ENCODE results near the gene PDK2. TPM values are rescaled to one million over a fixed set of nuclear protein-coding genes. Genes with fewer than 3 reads are reported as not detected.

Gene PDK2
- total and polyA plus RNA-seq, 12 donors, result 88.1 to 337 (median 225) TPM

DNA sequence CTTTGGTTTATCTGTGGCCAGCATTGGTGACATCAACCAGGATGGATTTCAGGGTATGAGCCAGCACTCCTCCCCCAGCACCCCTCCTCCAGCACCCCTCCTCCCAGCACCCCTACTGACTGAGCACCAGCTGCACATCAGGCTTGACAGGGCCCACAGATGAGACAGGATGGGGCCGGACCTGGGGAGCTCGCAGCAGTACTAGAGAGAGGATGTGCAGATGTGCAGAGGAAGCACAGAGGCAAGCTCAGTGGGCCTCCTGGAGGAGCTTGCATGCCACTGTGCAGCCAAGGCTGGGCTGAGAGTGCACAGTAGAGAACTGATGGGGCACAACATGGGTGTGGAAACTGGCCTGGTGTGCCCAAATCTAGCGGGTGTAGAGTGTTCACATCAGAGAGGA lies 23.0 kb upstream of the PDK2 start:
- no peak overlapping the region for H3K4me3 ChIP-seq
- no peak overlapping the region for H3K27ac ChIP-seq
- DNase-seq (no peak), ATAC-seq (no peak)
- H3K27me3 ChIP-seq, result no peaks in the 10 kb centered on the region
- H3K9me3 ChIP-seq, result peaks cover 0 to 4% (median 0%) of the 10 kb centered on the region in 11 donors
- H3K36me3 ChIP-seq, result peaks cover 0 to 91% (median 39%) of the 10 kb centered on the region in 9 donors
- 85 to 94% methylated on average over 3 of the region's 3 CpGs for WGBS, 2 donors
- peaks cover 0 to 7% (median 3%) of the 10 kb centered on the region in 9 donors for H3K4me1 ChIP-seq
- intact Hi-C loops (cut with DNase I), result no loop called here
- TF ChIP-seq, protein P1, sequence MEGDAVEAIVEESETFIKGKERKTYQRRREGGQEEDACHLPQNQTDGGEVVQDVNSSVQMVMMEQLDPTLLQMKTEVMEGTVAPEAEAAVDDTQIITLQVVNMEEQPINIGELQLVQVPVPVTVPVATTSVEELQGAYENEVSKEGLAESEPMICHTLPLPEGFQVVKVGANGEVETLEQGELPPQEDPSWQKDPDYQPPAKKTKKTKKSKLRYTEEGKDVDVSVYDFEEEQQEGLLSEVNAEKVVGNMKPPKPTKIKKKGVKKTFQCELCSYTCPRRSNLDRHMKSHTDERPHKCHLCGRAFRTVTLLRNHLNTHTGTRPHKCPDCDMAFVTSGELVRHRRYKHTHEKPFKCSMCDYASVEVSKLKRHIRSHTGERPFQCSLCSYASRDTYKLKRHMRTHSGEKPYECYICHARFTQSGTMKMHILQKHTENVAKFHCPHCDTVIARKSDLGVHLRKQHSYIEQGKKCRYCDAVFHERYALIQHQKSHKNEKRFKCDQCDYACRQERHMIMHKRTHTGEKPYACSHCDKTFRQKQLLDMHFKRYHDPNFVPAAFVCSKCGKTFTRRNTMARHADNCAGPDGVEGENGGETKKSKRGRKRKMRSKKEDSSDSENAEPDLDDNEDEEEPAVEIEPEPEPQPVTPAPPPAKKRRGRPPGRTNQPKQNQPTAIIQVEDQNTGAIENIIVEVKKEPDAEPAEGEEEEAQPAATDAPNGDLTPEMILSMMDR (IDR thresholded peaks at IDR 0.05), result no peak

DNA sequence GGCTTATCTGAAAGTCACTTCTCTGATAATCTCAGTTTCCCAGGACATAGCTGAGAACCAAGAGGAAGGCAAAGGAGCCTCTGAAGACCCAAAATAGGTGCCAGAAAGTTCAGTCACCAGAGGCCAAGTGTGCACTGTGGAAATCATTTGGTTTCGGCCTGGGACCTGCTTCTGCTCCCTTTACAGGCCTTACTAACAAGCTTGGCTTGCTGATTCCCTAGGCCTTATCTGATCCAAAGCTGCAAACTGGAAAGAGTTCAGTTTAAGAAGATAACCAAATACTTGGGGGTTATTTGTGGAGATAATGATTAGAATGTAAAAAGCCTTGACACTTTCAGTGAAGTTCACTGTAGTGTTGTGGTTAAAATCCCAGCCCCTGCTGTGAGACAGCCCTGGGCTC lies 22.2 kb upstream of the PDK2 start:
- ATAC-seq (no peak), DNase-seq (no peak)
- TF ChIP-seq, protein P1 (IDR thresholded peaks at IDR 0.05), result no peak
- WGBS, 2 donors, result 86 to 94% methylated on average over 1 of the region's 1 CpG
- intact Hi-C loops (cut with DNase I), result no loop called here
- H3K4me3 ChIP-seq, result no peak overlapping the region
- H3K27ac ChIP-seq, result no peak overlapping the region
- peaks cover 0 to 96% (median 46%) of the 10 kb centered on the region in 9 donors for H3K36me3 ChIP-seq
- peaks cover 0 to 4% (median 0%) of the 10 kb centered on the region in 11 donors for H3K9me3 ChIP-seq
- no peaks in the 10 kb centered on the region for H3K4me1 ChIP-seq
- H3K27me3 ChIP-seq, result no peaks in the 10 kb centered on the region

DNA sequence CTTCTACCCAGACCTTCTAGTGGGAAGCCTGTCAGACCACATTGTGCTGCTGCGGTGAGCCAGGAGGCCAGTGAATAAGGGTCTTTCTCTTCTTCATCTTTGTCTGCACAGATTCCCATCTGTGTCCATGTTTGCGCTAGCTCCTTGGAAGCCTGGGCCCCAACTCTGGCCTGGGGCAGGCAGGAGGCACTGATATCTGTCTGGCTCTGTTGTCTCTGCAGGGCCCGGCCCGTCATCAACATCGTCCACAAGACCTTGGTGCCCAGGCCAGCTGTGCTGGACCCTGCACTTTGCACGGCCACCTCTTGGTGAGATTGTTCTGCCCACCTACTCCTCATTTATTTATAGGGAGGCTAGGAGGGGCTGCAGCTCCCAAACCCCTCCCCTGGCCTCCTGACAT lies 20.9 kb upstream of the PDK2 start:
- Histone ChIP-seq H3K9me3 (peaks cover 0 to 4% (median 0%) of the 10 kb centered on the region in 11 donors), H3K27me3 (no peaks in the 10 kb centered on the region), H3K4me3 (no peak overlapping the region), H3K27ac (no peak overlapping the region), H3K36me3 (peaks cover 0 to 96% (median 50%) of the 10 kb centered on the region in 9 donors), H3K4me1 (peaks cover 0 to 5% (median 0%) of the 10 kb centered on the region in 9 donors)
- ATAC-seq (no peak), DNase-seq (no peak)
- intact Hi-C loops (cut with DNase I), result no loop called here
- TF ChIP-seq, protein P1 (IDR thresholded peaks at IDR 0.05), result no peak
- 96% methylated on average over 6 of the region's 6 CpGs for WGBS, 2 donors

DNA sequence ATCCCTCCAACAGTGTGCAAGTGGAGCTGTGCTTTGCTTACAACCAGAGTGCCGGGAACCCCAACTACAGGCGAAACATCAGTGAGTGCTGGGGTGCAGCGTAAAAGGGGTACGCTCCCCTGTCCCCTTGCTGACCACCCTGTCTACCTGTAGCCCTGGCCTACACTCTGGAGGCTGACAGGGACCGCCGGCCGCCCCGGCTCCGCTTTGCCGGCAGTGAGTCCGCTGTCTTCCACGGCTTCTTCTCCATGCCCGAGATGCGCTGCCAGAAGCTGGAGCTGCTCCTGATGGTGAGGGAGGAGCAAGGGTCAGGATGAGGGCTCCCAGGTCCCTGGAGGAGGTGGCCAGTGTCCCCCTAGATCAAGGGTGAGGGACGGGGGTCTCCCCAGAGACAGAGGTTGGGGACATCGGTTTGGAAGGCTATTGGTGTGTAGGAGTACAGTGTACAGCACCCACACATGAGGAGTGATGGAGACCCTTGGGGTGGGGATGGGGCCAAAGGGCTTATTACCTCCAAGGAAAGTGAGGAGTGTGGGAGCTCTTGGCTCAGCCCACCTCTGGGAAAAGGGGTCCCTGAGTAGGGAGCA lies 19.6 kb upstream of the PDK2 start:
- H3K4me1 ChIP-seq, result peaks cover 0 to 13% (median 0%) of the 10 kb centered on the region in 9 donors
- WGBS, 2 donors, result 93 to 94% methylated on average over 16 of the region's 16 CpGs
- peaks cover 0 to 94% (median 42%) of the 10 kb centered on the region in 9 donors for H3K36me3 ChIP-seq
- intact Hi-C loops (cut with DNase I), result no loop called here
- no peak overlapping the region for H3K27ac ChIP-seq
- DNase-seq, result no peak
- H3K9me3 ChIP-seq, result peaks cover 0 to 4% (median 0%) of the 10 kb centered on the region in 11 donors
- TF ChIP-seq, protein P1 (IDR thresholded peaks at IDR 0.05), result no peak
- H3K27me3 ChIP-seq, result no peaks in the 10 kb centered on the region
- no peak for ATAC-seq
- H3K4me3 ChIP-seq, result no peak overlapping the region

Data from heart right ventricle (tissue), 16 donors.